HG03460 (cell line): ENCODE results near the gene SART1.

ENCODE experiments used
- ATAC-seq: cut with Tn5 transposase; IDR thresholded peaks from one replicate; pipeline ENCODE4 v1.9.1; 2021; ENCODE audit not compliant: unreplicated experiment

SART1 gene

GRCh38 chr11:65965986-65966762 lies 4.6 kb downstream of the SART1 start:
- ATAC-seq, result no peak

GRCh38 chr11:65967329-65967934 lies 5.9 kb downstream of the SART1 start:
- no peak for ATAC-seq

GRCh38 chr11:65968600-65969482 lies 7.3 kb downstream of the SART1 start:
- no peak for ATAC-seq

- no peak for ATAC-seq
Measured at GRCh38 chr11:65972116-65972515, 10.6 kb downstream of the SART1 start.

- ATAC-seq, result no peak
Measured at GRCh38 chr11:65973439-65974110, 12.0 kb downstream of the SART1 start.

- ATAC-seq, result no peak
Measured at GRCh38 chr11:65975771-65976170, 14.2 kb downstream of the SART1 start.

GRCh38 chr11:65976216-65977176 lies 15.0 kb downstream of the SART1 start:
- no peak for ATAC-seq

GRCh38 chr11:65977621-65978390 lies 16.3 kb downstream of the SART1 start:
- ATAC-seq, result no peak

GRCh38 chr11:65978391-65979238 lies 17.1 kb downstream of the SART1 start:
- ATAC-seq, result no peak

GRCh38 chr11:65979261-65979759 lies 17.8 kb downstream of the SART1 start:
- no peak for ATAC-seq

- no peak for ATAC-seq
Measured at GRCh38 chr11:65981101-65981740, 19.7 kb downstream of the SART1 start.

GRCh38 chr11:65981972-65982823 lies 20.7 kb downstream of the SART1 start:
- no peak for ATAC-seq

GRCh38 chr11:65982824-65983588 lies 21.5 kb downstream of the SART1 start:
- ATAC-seq, result no peak

GRCh38 chr11:65983589-65983987 lies 22.1 kb downstream of the SART1 start:
- no peak for ATAC-seq

- ATAC-seq, result no peak
Measured at GRCh38 chr11:65987336-65987735, 25.8 kb downstream of the SART1 start.
